GM18868 (cell line): ENCODE data around the gene GIMAP5.
"Not testable (repeated sequence)": the region's sequence is repeated elsewhere in the genome, so short reads cannot be mapped to it uniquely, and the experiment has no call there.

ENCODE experiments used
- ATAC-seq: cut with Tn5 transposase; IDR thresholded peaks from one replicate; pipeline ENCODE4 v1.9.1; 2021; ENCODE audit warnings: mild to moderate bottlenecking, moderate library complexity; ENCODE audit not compliant: unreplicated experiment

The GIMAP5 gene

GRCh38 chr7:150766334-150766709 is 29.1 kb downstream of the GIMAP5 start:
- ATAC-seq = no peak

- ATAC-seq = no peak
These were observed 32.5 kb downstream of the GIMAP5 start for GRCh38 chr7:150769768-150770167.

- ATAC-seq = not testable (repeated sequence)
These were observed 36.9 kb downstream of the GIMAP5 start for GRCh38 chr7:150774131-150774530.

GRCh38 chr7:150778014-150778737 is 41.0 kb downstream of the GIMAP5 start:
- no peak for ATAC-seq

- no peak for ATAC-seq
These were observed 41.6 kb downstream of the GIMAP5 start for GRCh38 chr7:150778738-150779301.

- no peak for ATAC-seq
These were observed 43.1 kb downstream of the GIMAP5 start for GRCh38 chr7:150780292-150780691.

GRCh38 chr7:150781103-150781502 is 43.9 kb downstream of the GIMAP5 start:
- no peak for ATAC-seq

- ATAC-seq = no peak
These were observed 44.7 kb downstream of the GIMAP5 start for GRCh38 chr7:150781961-150782360.

- no peak for ATAC-seq
These were observed 47.0 kb downstream of the GIMAP5 start for GRCh38 chr7:150784120-150784736.

GRCh38 chr7:150784954-150785353 is 47.7 kb downstream of the GIMAP5 start:
- ATAC-seq = no peak

- ATAC-seq = peak; percentile 60
These were observed 50.4 kb downstream of the GIMAP5 start for GRCh38 chr7:150787321-150788281.

GRCh38 chr7:150788474-150789269 is 51.5 kb downstream of the GIMAP5 start:
- no peak for ATAC-seq

- no peak for ATAC-seq
These were observed 53.3 kb downstream of the GIMAP5 start for GRCh38 chr7:150790416-150791075.

- no peak for ATAC-seq
These were observed 54.1 kb downstream of the GIMAP5 start for GRCh38 chr7:150791304-150791703.

GRCh38 chr7:150791746-150792452 is 54.7 kb downstream of the GIMAP5 start:
- no peak for ATAC-seq
